H9 (cell line): ENCODE data around the gene ARCN1. TPM values are rescaled to one million over a fixed set of nuclear protein-coding genes. Genes with fewer than 3 reads are reported as not detected.

Source experiments
- DNase-seq: peaks from one replicate; pipeline ENCODE4 v3.0.0-alpha.2; 2017
- H2AFZ ChIP-seq: one replicate; pipeline ENCODE4 v1.6.1; 2013; ENCODE audit warnings: mild to moderate bottlenecking, low read length, control low read depth, moderate library complexity
- H2AK5ac ChIP-seq: 2 replicates; pipeline ENCODE4 v1.6.1; 2013; ENCODE audit warnings: low read length, control low read depth, mixed read lengths; ENCODE audit not compliant: insufficient read length
- H2BK120ac ChIP-seq: one replicate; pipeline ENCODE4 v1.6.1; 2013; ENCODE audit warnings: low read depth, mild to moderate bottlenecking, low read length, control low read depth, inconsistent platforms; ENCODE audit not compliant: poor library complexity, severe bottlenecking
- H2BK12ac ChIP-seq: 2 replicates; pipeline ENCODE4 v1.6.1; 2013; ENCODE audit warnings: low read length, control low read depth, mixed read lengths, low read depth; ENCODE audit not compliant: insufficient read length
- H2BK15ac ChIP-seq: 2 replicates; pipeline ENCODE4 v1.6.1; 2013; ENCODE audit warnings: low read depth, low read length, control low read depth
- H2BK20ac ChIP-seq: one replicate; pipeline ENCODE4 v1.6.1; 2013; ENCODE audit warnings: low read depth, mild to moderate bottlenecking, low read length, control low read depth, inconsistent platforms; ENCODE audit not compliant: poor library complexity, severe bottlenecking
- H2BK5ac ChIP-seq: 2 replicates; pipeline ENCODE4 v1.6.1; 2013; ENCODE audit warnings: low read length, control low read depth, mixed read lengths; ENCODE audit not compliant: insufficient read length
- H3K14ac ChIP-seq: 2 replicates; pipeline ENCODE4 v1.6.1; 2013; ENCODE audit warnings: low read length, control low read depth; ENCODE audit not compliant: insufficient read depth
- H3K18ac ChIP-seq: 2 replicates; pipeline ENCODE4 v1.6.1; 2013; ENCODE audit warnings: low read depth, mild to moderate bottlenecking, mixed read lengths, low read length, control low read depth; ENCODE audit not compliant: insufficient read length
- H3K23ac ChIP-seq: 2 replicates; pipeline ENCODE4 v1.6.1; 2013; ENCODE audit warnings: low read length, control low read depth, mixed read lengths, low read depth; ENCODE audit not compliant: insufficient read length
- H3K23me2 ChIP-seq: 2 replicates; pipeline ENCODE4 v1.6.1; 2013; ENCODE audit warnings: low read depth, mild to moderate bottlenecking, mixed read lengths, low read length, control low read depth; ENCODE audit not compliant: insufficient read length, poor library complexity, severe bottlenecking
- H3K27ac ChIP-seq: 2 replicates; pipeline ENCODE4 v1.5.1; 2013; ENCODE audit warnings: low read length, control low read depth, mixed read lengths, low read depth; ENCODE audit not compliant: insufficient read length
- H3K27me3 ChIP-seq: 2 replicates; pipeline ENCODE4 v1.6.1; 2013; ENCODE audit warnings: low read length, control low read depth, inconsistent platforms; ENCODE audit not compliant: insufficient read depth
- H3K4ac ChIP-seq: 2 replicates; pipeline ENCODE4 v1.6.1; 2013; ENCODE audit warnings: low read depth, mild to moderate bottlenecking, control low read depth, inconsistent platforms, low read length, moderate library complexity
- H3K4me1 ChIP-seq: 2 replicates; pipeline ENCODE4 v1.6.1; 2013; ENCODE audit warnings: low read length, control low read depth, inconsistent platforms; ENCODE audit not compliant: insufficient read depth
- H3K4me2 ChIP-seq: 2 replicates; pipeline ENCODE4 v1.6.1; 2013; ENCODE audit warnings: low read length, control low read depth, mixed read lengths; ENCODE audit not compliant: insufficient read length, insufficient read depth
- H3K56ac ChIP-seq: 2 replicates; pipeline ENCODE4 v1.6.1; 2013; ENCODE audit warnings: low read depth, mild to moderate bottlenecking, mixed read lengths, low read length, control low read depth; ENCODE audit not compliant: insufficient read length
- H3K79me1 ChIP-seq: 2 replicates; pipeline ENCODE4 v1.6.1; 2013; ENCODE audit warnings: low read depth, mild to moderate bottlenecking, moderate library complexity, low read length, control low read depth, inconsistent platforms; ENCODE audit not compliant: insufficient read depth, poor library complexity, severe bottlenecking
- H3K79me2 ChIP-seq: 2 replicates; pipeline ENCODE4 v1.6.1; 2013; ENCODE audit warnings: low read length, control low read depth, inconsistent platforms; ENCODE audit not compliant: insufficient read depth
- H3K9ac ChIP-seq: 2 replicates; pipeline ENCODE4 v1.6.1; 2013; ENCODE audit warnings: low read length, control low read depth, mixed read lengths; ENCODE audit not compliant: insufficient read length; ENCODE audit errors: extremely low read depth
- H3K9me3 ChIP-seq: one replicate; pipeline ENCODE4 v1.6.1; 2013; ENCODE audit warnings: low read depth, low read length, inconsistent platforms; ENCODE audit not compliant: control insufficient read depth
- H3T11ph ChIP-seq: one replicate; pipeline ENCODE4 v1.6.1; 2013; ENCODE audit warnings: mild to moderate bottlenecking, low read length, control low read depth, inconsistent platforms
- H4K20me1 ChIP-seq: one replicate; pipeline ENCODE4 v1.6.1; 2013; ENCODE audit not compliant: control insufficient read depth, insufficient read length, insufficient read depth
- H4K5ac ChIP-seq: 2 replicates; pipeline ENCODE4 v1.6.1; 2013; ENCODE audit warnings: low read depth, mild to moderate bottlenecking, mixed read lengths, low read length, control low read depth; ENCODE audit not compliant: insufficient read length
- H4K8ac ChIP-seq: replicated peaks from 2 replicates; pipeline ENCODE4 v1.6.1; 2013; ENCODE audit warnings: low read length, control low read depth, mixed read lengths, low read depth; ENCODE audit not compliant: insufficient read length
- H4K91ac ChIP-seq: 2 replicates; pipeline ENCODE4 v1.6.1; 2013; ENCODE audit warnings: low read depth, mild to moderate bottlenecking, moderate library complexity, mixed read lengths, low read length, control low read depth; ENCODE audit not compliant: insufficient read length
- H3K27ac Mint-ChIP-seq, 3 experiments: 2 replicates in 2 of 3; 3 replicates in 1 of 3; pipeline ENCODE4 v1.8.0; 2020 to 2021; ENCODE audit warnings: mixed read lengths in 3 of 3, mild to moderate bottlenecking in 1 of 3, moderate library complexity in 1 of 3
- H3K27me3 Mint-ChIP-seq: 2 replicates; pipeline ENCODE4 v1.8.0; 2021; ENCODE audit warnings: low read depth, mild to moderate bottlenecking, moderate library complexity, mixed read lengths
- H3K36me3 Mint-ChIP-seq, 3 experiments: 2 replicates in 2 of 3; 3 replicates in 1 of 3; pipeline ENCODE4 v1.8.0; 2020 to 2021; ENCODE audit warnings: low read depth in 3 of 3, mixed read lengths in 3 of 3; ENCODE audit not compliant: insufficient read depth in 1 of 3
- H3K4me1 Mint-ChIP-seq, 2 experiments: 2 replicates each; pipeline ENCODE4 v1.8.0; 2020; ENCODE audit warnings: mixed read lengths in 2 of 2
- H3K4me3 Mint-ChIP-seq, 2 experiments: 2 replicates in 1 of 2; 3 replicates in 1 of 2; pipeline ENCODE4 v1.8.0; 2020 to 2021; ENCODE audit warnings: mild to moderate bottlenecking in 2 of 2, mixed read lengths in 2 of 2, moderate library complexity in 1 of 2
- H3K9me3 Mint-ChIP-seq, 2 experiments: 2 replicates in 1 of 2; 3 replicates in 1 of 2; pipeline ENCODE4 v1.8.0; 2020; ENCODE audit warnings: mild to moderate bottlenecking in 2 of 2, mixed read lengths in 2 of 2, moderate library complexity in 1 of 2
- CTCF ChIP-seq: fragments of 200-600 bp; sonication (generic); conservative IDR thresholded peaks from 3 replicates; pipeline ENCODE4 v1.8.0; 2021; ENCODE audit warnings: antibody characterized with exemption, mild to moderate bottlenecking
- WGBS: extraction: QIAGEN DNeasy Blood & Tissue Kit; methylation state at CpG from one replicate; pipeline ENCODE4 v1.1.7; 2013; ENCODE audit warnings: missing lambda C conversion rate, low lambda C conversion rate, mixed read lengths; ENCODE audit not compliant: insufficient read length; ENCODE audit errors: extremely low coverage; 5-methylcytosine and 5-hydroxymethylcytosine counted together
- total RNA-seq: library from RNA; stranded (reverse); gene quantifications from 2 replicates; pipeline ENCODE4 v1.2.1, GENCODE V29; 2021

The ARCN1 gene
- total RNA-seq, 1 experiment from 2014 or later = 152 TPM

GRCh38 chr11:118635237-118635591 is 63.0 kb downstream of the ARCN1 start:
- Histone ChIP-seq H2BK5ac (no peak overlapping the region), H3K27me3 (no peaks in the 10 kb centered on the region), H3K9me3 (no peaks in the 10 kb centered on the region), H4K91ac (no peak overlapping the region), H3K79me2 (no peaks in the 10 kb centered on the region), H4K5ac (no peak overlapping the region), H3K14ac (peak overlapping the region; percentile 85), H3K23ac (no peak overlapping the region), H4K8ac (no peak overlapping the region), H2BK120ac (no peak overlapping the region), H4K20me1 (no peaks in the 10 kb centered on the region), H3K79me1 (no peaks in the 10 kb centered on the region), H2AK5ac (no peak overlapping the region), H2BK12ac (no peak overlapping the region), H3K4me2 (peak overlapping the region; percentile 59), H2BK20ac (no peak overlapping the region), H3T11ph (no peak overlapping the region), H3K4ac (no peak overlapping the region), H2AFZ (no peak overlapping the region), H3K27ac (peak overlapping the region; percentile 32), H3K9ac (peak overlapping the region; percentile 53), H3K4me1 (peaks cover 12% of the 10 kb centered on the region; the same call in 1 of the 2 replicates), H3K23me2 (peaks cover 3% of the 10 kb centered on the region), H2BK15ac (no peak overlapping the region), H3K18ac (peak overlapping the region; percentile 49), H3K56ac (no peak overlapping the region)
- Mint-ChIP-seq H3K9me3 (no peaks in the 10 kb centered on the region), H3K27me3 (no peaks in the 10 kb centered on the region), H3K27ac (peak overlapping the region; percentile 74 to 99 (median 86)), H3K4me1 (peaks cover 24 to 37% of the 10 kb centered on the region in 2 experiments), H3K4me3 (peak overlapping the region; percentile 67 to 79), H3K36me3 (peaks cover 34 to 55% (median 55%) of the 10 kb centered on the region in 3 experiments)
- TF ChIP-seq CTCF = no peak; the same call in 1 of the 3 replicates
- no peak for DNase-seq
- no CpG with 5 or more reads among the region's 15 CpGs for WGBS
